Cardiac muscle cell (in vitro differentiated cells and primary cell): Measurements from ENCODE around the gene MBNL2. TPM values are rescaled to one million over a fixed set of nuclear protein-coding genes. Genes with fewer than 3 reads are reported as not detected.

Source experiments
- DNase-seq, 2 donors: peaks; one replicate each; pipeline versions ENCODE4 v3.0.0 to v3.0.0-alpha.2; 2010 to 2017; ENCODE audit warnings: low read depth in 1 of 2, low spot score in 1 of 2
- H3K27ac ChIP-seq: fragments of 200-600 bp; sonication (generic); 2 replicates; pipeline ENCODE4 v1.5.1; 2016
- H3K27me3 ChIP-seq: fragments of 200-600 bp; sonication (generic); 2 replicates; pipeline ENCODE4 v1.6.0; 2016; ENCODE audit warnings: control low read depth
- H3K36me3 ChIP-seq: fragments of 200-600 bp; sonication (generic); 2 replicates; pipeline ENCODE4 v1.5.1; 2016; ENCODE audit warnings: control low read depth
- H3K4me1 ChIP-seq: fragments of 200-600 bp; sonication (generic); 2 replicates; pipeline ENCODE4 v1.8.1; 2017; ENCODE audit warnings: low read depth, mild to moderate bottlenecking, mixed run types
- H3K4me3 ChIP-seq: fragments of 200-600 bp; sonication (generic); 2 replicates; pipeline ENCODE4 v1.5.1; 2016; ENCODE audit warnings: mild to moderate bottlenecking
- H3K9me3 ChIP-seq: fragments of 200-600 bp; sonication (generic); 2 replicates; pipeline ENCODE4 v1.5.1; 2017; ENCODE audit warnings: low read depth, mild to moderate bottlenecking, control low read depth
- CTCF ChIP-seq: IDR thresholded peaks from 2 replicates; pipeline ENCODE4 v1.5.1; 2012; ENCODE audit warnings: low read depth, mild to moderate bottlenecking, low read length
- polyA plus RNA-seq: library from polyadenylated mRNA; unstranded; fragments of >200 nt; fragmentation: Nextera tagmentation; extraction: Ambion mirVana; gene quantifications from 2 replicates; pipeline ENCODE4 v1.2.1, GENCODE V29; 2016
- total RNA-seq: library from RNA; depleted of rRNA; stranded (reverse); fragments of >200 nt; gene quantifications from 2 replicates; pipeline ENCODE4 v1.2.3, GENCODE V29; 2016

MBNL2 gene
- total and polyA plus RNA-seq, 2 experiments from 2014 or later, result 15.2 to 27.8 TPM

- Histone ChIP-seq H3K4me1 (peaks cover 17% of the 10 kb centered on the region), H3K27me3 (no peaks in the 10 kb centered on the region), H3K27ac (no peak overlapping the region), H3K9me3 (no peaks in the 10 kb centered on the region), H3K36me3 (no peaks in the 10 kb centered on the region), H3K4me3 (no peak overlapping the region)
- DNase-seq, result no peak
- TF ChIP-seq CTCF, result no peak
These were observed 89.8 kb downstream of the MBNL2 start for GRCh38 chr13:97311956-97312355.

DNA sequence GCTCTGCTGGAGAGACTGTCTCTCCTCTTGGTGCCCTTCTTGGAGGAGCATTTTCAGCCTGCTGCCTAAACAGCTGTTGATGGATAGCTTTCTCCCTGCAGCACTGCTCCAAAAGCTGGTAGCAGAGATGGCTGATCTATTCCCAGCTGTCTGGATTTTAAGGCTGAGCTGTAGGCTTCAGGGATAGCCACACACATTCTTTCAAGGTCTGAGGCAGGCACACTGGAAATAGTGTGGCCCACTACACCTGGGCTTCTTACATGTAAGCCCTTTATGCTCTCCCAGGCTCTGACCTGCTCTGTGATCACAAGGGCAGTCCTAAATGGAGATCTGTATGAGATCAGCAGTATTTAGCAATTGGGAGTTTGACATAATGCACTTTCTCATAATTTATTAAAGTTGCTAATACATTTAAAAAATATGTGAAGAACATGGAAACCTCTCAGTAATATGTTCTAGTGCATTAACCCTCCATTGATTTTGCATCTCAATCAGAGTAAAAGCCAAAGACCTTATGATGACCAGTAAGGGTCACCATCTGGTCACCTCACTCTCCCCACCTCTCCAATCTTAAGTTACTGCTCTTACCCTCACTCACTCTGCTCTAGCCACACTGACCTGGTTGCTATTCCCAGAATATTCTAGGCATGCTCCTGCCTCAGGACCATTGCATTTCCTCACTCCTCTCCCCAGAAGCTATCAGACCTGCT lies 91.6 kb downstream of the MBNL2 start:
- Histone ChIP-seq H3K4me1 (peaks cover 1% of the 10 kb centered on the region), H3K27me3 (no peaks in the 10 kb centered on the region), H3K4me3 (no peak overlapping the region)

GRCh38 chr13:97316390-97316789 lies 94.3 kb downstream of the MBNL2 start:
- Histone ChIP-seq H3K4me1 (no peaks in the 10 kb centered on the region), H3K9me3 (no peaks in the 10 kb centered on the region), H3K27ac (no peak overlapping the region), H3K4me3 (no peak overlapping the region), H3K36me3 (no peaks in the 10 kb centered on the region), H3K27me3 (no peaks in the 10 kb centered on the region)
- no peak for DNase-seq
- TF ChIP-seq CTCF, result no peak

More for the DNA sequence above, 91.6 kb downstream of the MBNL2 start:
- no peak for DNase-seq
- Histone ChIP-seq H3K27ac (no peak overlapping the region), H3K9me3 (no peaks in the 10 kb centered on the region), H3K36me3 (no peaks in the 10 kb centered on the region)
- TF ChIP-seq CTCF, result no peak

- H3K27me3 ChIP-seq, result no peaks in the 10 kb centered on the region
- no peaks in the 10 kb centered on the region for H3K9me3 ChIP-seq
- DNase-seq, result no peak
- no peaks in the 10 kb centered on the region for H3K36me3 ChIP-seq
- H3K4me3 ChIP-seq, result no peak overlapping the region
- no peak overlapping the region for H3K27ac ChIP-seq
- no peak for TF ChIP-seq CTCF
- H3K4me1 ChIP-seq, result no peaks in the 10 kb centered on the region
These were observed 95.8 kb downstream of the MBNL2 start for GRCh38 chr13:97317933-97318332.

GRCh38 chr13:97318532-97318931 lies 96.4 kb downstream of the MBNL2 start:
- no peak overlapping the region for H3K27ac ChIP-seq
- H3K4me1 ChIP-seq, result no peaks in the 10 kb centered on the region
- H3K4me3 ChIP-seq, result no peak overlapping the region
- no peaks in the 10 kb centered on the region for H3K36me3 ChIP-seq
- peak in 1 of 2 donors; percentile 24 for DNase-seq
- H3K9me3 ChIP-seq, result no peaks in the 10 kb centered on the region
- no peaks in the 10 kb centered on the region for H3K27me3 ChIP-seq
- no peak for TF ChIP-seq CTCF
